Fibroblast of lung (primary cell): ENCODE data around the gene PPFIA2. TPM values are rescaled to one million over a fixed set of nuclear protein-coding genes. Genes with fewer than 3 reads are reported as not detected.

Experiments
- DNase-seq, 2 donors: peaks; one replicate each; pipeline versions ENCODE4 v3.0.0 to v3.0.0-alpha.2; 2010; ENCODE audit warnings: low read depth in 2 of 2
- H2AFZ ChIP-seq: 2 replicates; pipeline ENCODE4 v1.5.1; 2012; ENCODE audit warnings: low read length, control low read depth, inconsistent platforms
- H3K27ac ChIP-seq: 2 replicates; pipeline ENCODE4 v1.5.1; 2011; ENCODE audit warnings: low read length, control low read depth; ENCODE audit not compliant: insufficient read depth
- H3K27me3 ChIP-seq: 2 replicates; pipeline ENCODE4 v1.5.1; 2011; ENCODE audit warnings: mild to moderate bottlenecking, low read length; ENCODE audit not compliant: control insufficient read depth, insufficient read depth
- H3K36me3 ChIP-seq: 2 replicates; pipeline ENCODE4 v1.5.1; 2011; ENCODE audit warnings: low read length; ENCODE audit not compliant: control insufficient read depth, insufficient read depth
- H3K4me1 ChIP-seq: 2 replicates; pipeline ENCODE4 v1.5.1; 2011; ENCODE audit warnings: low read length; ENCODE audit not compliant: control insufficient read depth, insufficient read depth; ENCODE audit errors: extremely low read depth
- H3K4me2 ChIP-seq: 2 replicates; pipeline ENCODE4 v1.5.1; 2011; ENCODE audit warnings: low read length, control low read depth; ENCODE audit not compliant: insufficient read depth; ENCODE audit errors: extremely low read depth
- H3K4me3 ChIP-seq, 4 experiments: fragments of 200-600 bp in 1 of 4; sonication (generic) in 1 of 4; replicated peaks in 1 of 4; 2 replicates each; pipeline ENCODE4 v1.5.1; 2011 to 2016; ENCODE audit warnings: low read length in 4 of 4, low read depth in 3 of 4, mild to moderate bottlenecking in 3 of 4, control low read depth in 2 of 4, inconsistent platforms in 1 of 4, mixed read lengths in 1 of 4; ENCODE audit not compliant: insufficient read depth in 1 of 4; ENCODE audit errors: control extremely low read depth in 1 of 4
- H3K79me2 ChIP-seq: 2 replicates; pipeline ENCODE4 v1.5.1; 2012; ENCODE audit warnings: mild to moderate bottlenecking, low read length, inconsistent platforms; ENCODE audit not compliant: control insufficient read depth, insufficient read depth
- H3K9ac ChIP-seq: 2 replicates; pipeline ENCODE4 v1.5.1; 2011; ENCODE audit warnings: mild to moderate bottlenecking, low read length, control low read depth; ENCODE audit not compliant: insufficient read depth
- H3K9me3 ChIP-seq: 2 replicates; pipeline ENCODE4 v1.5.1; 2012; ENCODE audit warnings: low read depth, low read length; ENCODE audit not compliant: control insufficient read depth, insufficient read depth
- H4K20me1 ChIP-seq: 2 replicates; pipeline ENCODE4 v1.5.1; 2011; ENCODE audit warnings: low read length; ENCODE audit not compliant: control insufficient read depth, insufficient read depth; ENCODE audit errors: extremely low read depth
- EZH2 ChIP-seq: IDR thresholded peaks from 2 replicates; pipeline ENCODE4 v1.5.1; 2012; ENCODE audit warnings: low read length, control low read depth, mild to moderate bottlenecking; ENCODE audit errors: missing control alignments
- polyA plus RNA-seq, 2 donors: library from polyadenylated mRNA; depleted of rRNA in 1 of 2; stranded (reverse) in 1 of 2; unstranded in 1 of 2; fragments of >200 nt; gene quantifications; 2 replicates each; pipeline ENCODE4 v1.2.1, GENCODE V29; 2011 to 2012; ENCODE audit warnings: missing spikeins in 1 of 2
- total RNA-seq: library from RNA; depleted of rRNA; stranded (reverse); fragments of >200 nt; gene quantifications from 2 replicates; pipeline ENCODE4 v1.2.1, GENCODE V29; 2014
- TF ChIP-seq, protein P1 (sequence below), 2 donors: IDR thresholded peaks in 1 of 2; conservative IDR thresholded peaks in 1 of 2; 1 replicate in 1 of 2; 2 replicates in 1 of 2; pipeline ENCODE4 v1.5.1; 2011 to 2012; ENCODE audit warnings: low read length in 2 of 2, control low read depth in 1 of 2, inconsistent platforms in 1 of 2, low read depth in 1 of 2, mild to moderate bottlenecking in 1 of 2

The PPFIA2 gene
- total and polyA plus RNA-seq, 2 donors (not counting 1 experiment from before 2014, with no cell fraction given): 0.54 to 2.1 TPM

DNA sequence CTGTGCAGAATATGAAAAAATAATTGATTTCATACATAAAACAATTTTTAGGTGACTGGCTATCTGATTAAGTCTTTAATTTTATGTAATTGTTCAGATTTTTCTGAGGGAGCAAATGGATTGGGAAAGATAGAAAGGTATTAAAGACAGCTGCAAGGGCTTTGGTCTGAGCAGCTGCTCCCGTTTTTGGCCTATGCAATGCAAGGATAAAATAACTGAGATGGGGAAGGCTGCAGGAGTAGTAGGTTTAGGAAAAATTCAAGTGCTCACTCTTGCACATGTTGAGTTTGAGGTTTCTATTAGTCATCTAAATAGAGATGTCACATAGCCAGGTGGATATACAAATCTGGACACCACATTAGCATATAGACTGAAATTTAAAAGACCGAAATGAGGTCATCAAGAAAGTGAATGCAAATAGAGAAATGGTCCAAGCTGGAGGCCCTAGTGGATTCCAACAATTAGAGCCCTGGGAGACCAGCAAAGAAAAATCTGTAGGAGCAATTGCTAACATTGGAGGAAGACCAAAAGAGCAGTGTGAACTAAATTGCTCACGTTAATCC is 144.0 kb downstream of the PPFIA2 start:
- H3K27me3 ChIP-seq: no peaks in the 10 kb centered on the region
- H3K9me3 ChIP-seq: no peaks in the 10 kb centered on the region
- no peaks in the 10 kb centered on the region for H4K20me1 ChIP-seq
- H2AFZ ChIP-seq: no peak overlapping the region
- H3K79me2 ChIP-seq: no peaks in the 10 kb centered on the region
- DNase-seq: peak in 1 of 2 donors; percentile 25
- H3K4me1 ChIP-seq: no peaks in the 10 kb centered on the region
- H3K4me2 ChIP-seq: no peak overlapping the region
- no peak overlapping the region for H3K27ac ChIP-seq
- no peak overlapping the region for H3K4me3 ChIP-seq
- TF ChIP-seq, protein P1, sequence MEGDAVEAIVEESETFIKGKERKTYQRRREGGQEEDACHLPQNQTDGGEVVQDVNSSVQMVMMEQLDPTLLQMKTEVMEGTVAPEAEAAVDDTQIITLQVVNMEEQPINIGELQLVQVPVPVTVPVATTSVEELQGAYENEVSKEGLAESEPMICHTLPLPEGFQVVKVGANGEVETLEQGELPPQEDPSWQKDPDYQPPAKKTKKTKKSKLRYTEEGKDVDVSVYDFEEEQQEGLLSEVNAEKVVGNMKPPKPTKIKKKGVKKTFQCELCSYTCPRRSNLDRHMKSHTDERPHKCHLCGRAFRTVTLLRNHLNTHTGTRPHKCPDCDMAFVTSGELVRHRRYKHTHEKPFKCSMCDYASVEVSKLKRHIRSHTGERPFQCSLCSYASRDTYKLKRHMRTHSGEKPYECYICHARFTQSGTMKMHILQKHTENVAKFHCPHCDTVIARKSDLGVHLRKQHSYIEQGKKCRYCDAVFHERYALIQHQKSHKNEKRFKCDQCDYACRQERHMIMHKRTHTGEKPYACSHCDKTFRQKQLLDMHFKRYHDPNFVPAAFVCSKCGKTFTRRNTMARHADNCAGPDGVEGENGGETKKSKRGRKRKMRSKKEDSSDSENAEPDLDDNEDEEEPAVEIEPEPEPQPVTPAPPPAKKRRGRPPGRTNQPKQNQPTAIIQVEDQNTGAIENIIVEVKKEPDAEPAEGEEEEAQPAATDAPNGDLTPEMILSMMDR (conservative IDR thresholded peaks at IDR 0.05 in 1 of 2, IDR thresholded peaks at IDR 0.05 in 1 of 2; ENCODE audit: low read depth in 1 of 2, low read length in 2 of 2): no peak
- TF ChIP-seq EZH2: no peak
- H3K36me3 ChIP-seq: no peaks in the 10 kb centered on the region
- H3K9ac ChIP-seq: no peak overlapping the region

DNA sequence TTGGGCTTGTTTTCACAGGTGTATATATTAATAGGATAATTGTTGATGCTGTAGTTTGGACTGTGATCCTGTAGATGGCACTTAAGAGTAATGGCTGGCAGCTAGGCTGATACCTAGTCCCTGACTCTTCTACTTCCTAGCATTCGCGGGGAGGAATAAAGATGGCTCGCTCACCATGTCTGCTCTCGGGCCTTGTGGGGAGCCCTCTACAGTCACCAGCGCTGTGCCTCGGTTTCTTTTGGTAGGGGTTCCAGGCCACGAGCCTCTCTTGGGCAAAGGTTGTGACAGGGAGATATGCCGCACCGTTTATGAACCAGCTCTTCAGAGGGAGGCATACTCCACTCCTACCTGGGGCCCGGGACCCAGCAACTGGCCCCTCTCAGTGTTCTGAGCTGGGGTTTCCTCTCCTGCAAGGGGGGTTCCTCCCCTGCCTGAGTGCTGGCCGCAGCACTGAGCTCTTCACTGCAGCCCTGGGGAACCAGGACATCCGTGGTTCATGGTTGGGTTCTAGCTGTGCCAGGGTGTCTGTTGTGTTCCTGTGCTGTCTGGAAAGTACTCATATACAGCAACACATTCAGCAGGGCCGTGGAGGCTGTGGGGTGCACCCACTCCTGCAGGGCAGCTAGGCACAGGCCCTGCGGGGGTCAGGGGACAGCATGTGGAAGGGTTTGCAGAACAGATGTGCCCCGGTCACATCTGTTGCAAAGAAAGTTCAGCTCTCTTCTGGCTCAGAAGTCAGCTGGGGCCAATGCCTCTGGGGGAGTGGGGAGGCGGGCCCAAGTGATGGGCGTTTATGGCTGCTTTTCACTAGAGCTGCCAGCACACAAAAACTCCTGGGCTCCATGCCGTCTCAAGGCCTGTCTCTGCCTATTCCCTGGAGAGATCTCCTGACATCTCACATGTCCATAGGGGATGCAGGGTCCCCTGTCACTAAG is 147.9 kb downstream of the PPFIA2 start:
- H3K79me2 ChIP-seq: no peaks in the 10 kb centered on the region
- no peaks in the 10 kb centered on the region for H3K9me3 ChIP-seq
- no peak overlapping the region for H3K27ac ChIP-seq
- H3K4me3 ChIP-seq: no peak overlapping the region
- no peak overlapping the region for H3K9ac ChIP-seq
- H3K27me3 ChIP-seq: no peaks in the 10 kb centered on the region
- H4K20me1 ChIP-seq: no peaks in the 10 kb centered on the region
- H3K36me3 ChIP-seq: no peaks in the 10 kb centered on the region
- DNase-seq: no peak
- TF ChIP-seq, protein P1 (conservative IDR thresholded peaks at IDR 0.05 in 1 of 2, IDR thresholded peaks at IDR 0.05 in 1 of 2; ENCODE audit: low read depth in 1 of 2, low read length in 2 of 2): peak; percentile 18 to 37
- TF ChIP-seq EZH2: no peak
- H2AFZ ChIP-seq: no peak overlapping the region
- H3K4me1 ChIP-seq: no peaks in the 10 kb centered on the region
- no peak overlapping the region for H3K4me2 ChIP-seq

DNA sequence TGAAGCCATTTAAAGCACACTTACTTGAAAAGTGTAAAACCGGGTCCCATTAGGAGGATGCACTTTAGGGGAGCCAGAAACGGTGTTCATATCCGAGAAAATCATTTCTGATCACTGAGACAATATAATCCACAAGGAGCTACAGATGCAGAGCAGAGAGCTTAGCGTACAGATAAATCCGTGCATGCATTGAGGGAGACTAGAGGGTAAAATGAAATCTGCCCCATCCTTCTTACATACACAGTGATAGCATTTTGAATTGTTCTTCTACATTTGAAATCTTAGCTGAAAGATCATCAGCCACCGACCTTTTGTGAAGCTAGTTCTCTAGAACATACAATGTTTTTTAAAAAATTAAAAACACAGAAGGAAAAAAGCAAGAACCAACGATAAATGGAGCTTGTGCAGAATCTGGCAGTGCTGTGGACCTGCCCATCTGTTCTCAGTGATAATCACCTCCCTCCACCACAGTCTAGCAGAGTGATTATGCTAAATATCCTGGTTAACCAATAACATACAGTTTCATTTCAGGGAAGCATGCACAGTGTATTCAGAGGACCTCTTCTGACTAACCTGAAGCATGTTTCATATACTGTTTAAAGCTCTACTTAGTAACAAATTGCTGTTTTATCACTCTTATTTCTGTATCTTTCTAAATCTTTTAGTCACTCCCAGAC is 161.1 kb downstream of the PPFIA2 start:
- H3K9ac ChIP-seq: no peak overlapping the region
- peak in 1 of 2 donors; percentile 5 for DNase-seq
- H3K27me3 ChIP-seq: no peaks in the 10 kb centered on the region
- no peaks in the 10 kb centered on the region for H3K79me2 ChIP-seq
- H3K4me3 ChIP-seq: no peak overlapping the region
- H3K4me1 ChIP-seq: no peaks in the 10 kb centered on the region
- H4K20me1 ChIP-seq: no peaks in the 10 kb centered on the region
- no peaks in the 10 kb centered on the region for H3K9me3 ChIP-seq
- H3K36me3 ChIP-seq: no peaks in the 10 kb centered on the region
- TF ChIP-seq, protein P1 (conservative IDR thresholded peaks at IDR 0.05 in 1 of 2, IDR thresholded peaks at IDR 0.05 in 1 of 2; ENCODE audit: low read depth in 1 of 2, low read length in 2 of 2): no peak
- no peak for TF ChIP-seq EZH2
- no peak overlapping the region for H3K27ac ChIP-seq
- no peak overlapping the region for H3K4me2 ChIP-seq
- peak overlapping the region; percentile 47 for H2AFZ ChIP-seq
